Measurements from ENCODE around the gene LYPD6B. TPM values are rescaled to one million over a fixed set of nuclear protein-coding genes. Genes with fewer than 3 reads are reported as not detected.

Gene LYPD6B
- total RNA-seq, 6 experiments from 2014 or later = 18.3 to 91.5 (median 23.2) TPM

GRCh38 chr2:149258531-149258930, 220.0 kb downstream of the LYPD6B start:
- Mint-ChIP-seq H3K27me3 (ENCODE audit: insufficient read depth) (peaks cover 2% of the 10 kb centered on the region), H3K4me3 (no peak overlapping the region), H3K4me1 (ENCODE audit: low read depth) (peaks cover 6% of the 10 kb centered on the region; the same call in 1 of the 2 replicates), H3K27ac (no peak overlapping the region), H3K36me3 (ENCODE audit: low read depth) (peaks cover 26% of the 10 kb centered on the region), H3K9me3 (peaks cover 35% of the 10 kb centered on the region)
- TF ChIP-seq CTCF (IDR thresholded peaks at IDR 0.05) = peak; percentile 11; the same call in 1 of the 2 replicates
- DNase-seq = no peak

- H3K4me1 Mint-ChIP-seq (ENCODE audit: low read depth) = peaks cover 6% of the 10 kb centered on the region; the same call in 1 of the 2 replicates
- H3K36me3 Mint-ChIP-seq (ENCODE audit: low read depth) = peaks cover 23% of the 10 kb centered on the region
- DNase-seq = no peak
- H3K27me3 Mint-ChIP-seq (ENCODE audit: insufficient read depth) = peaks cover 1% of the 10 kb centered on the region
- no peak for TF ChIP-seq CTCF (IDR thresholded peaks at IDR 0.05)
- H3K27ac Mint-ChIP-seq = no peak overlapping the region
- H3K9me3 Mint-ChIP-seq = peaks cover 31% of the 10 kb centered on the region
- H3K4me3 Mint-ChIP-seq = no peak overlapping the region
Measured at GRCh38 chr2:149259136-149259535, 220.6 kb downstream of the LYPD6B start.

GRCh38 chr2:149261692-149262091, 223.2 kb downstream of the LYPD6B start:
- no peak for DNase-seq
- peaks cover 8% of the 10 kb centered on the region for H3K9me3 Mint-ChIP-seq
- peaks cover 6% of the 10 kb centered on the region; the same call in 1 of the 2 replicates for H3K4me1 Mint-ChIP-seq (ENCODE audit: low read depth)
- H3K4me3 Mint-ChIP-seq = peak overlapping the region; percentile 27; the same call in 1 of the 2 replicates
- H3K27me3 Mint-ChIP-seq (ENCODE audit: insufficient read depth) = no peaks in the 10 kb centered on the region
- TF ChIP-seq CTCF (IDR thresholded peaks at IDR 0.05) = no peak
- H3K36me3 Mint-ChIP-seq (ENCODE audit: low read depth) = no peaks in the 10 kb centered on the region
- H3K27ac Mint-ChIP-seq = no peak overlapping the region

Other genes with a start within 250 kb of the LYPD6B start
- 1 to 10 TPM in 1 of 6 experiments, under 1 TPM in 5; 0.38 to 1.0 (median 0.54) TPM for gene KIF5C, start 163.5 kb upstream of the LYPD6B start, total RNA-seq (2021; fragmentation: NEBNext Ultra II Directional; extraction: Animal tissue kit (Norgen Biotek cat#: 25700))

Data from HFFc6 (cell line).